ENCODE measurements around the gene CPNE6.
"Not testable (repeated sequence)": the region's sequence is repeated elsewhere in the genome, so short reads cannot be mapped to it uniquely, and the experiment has no call there.

Gene CPNE6

DNA sequence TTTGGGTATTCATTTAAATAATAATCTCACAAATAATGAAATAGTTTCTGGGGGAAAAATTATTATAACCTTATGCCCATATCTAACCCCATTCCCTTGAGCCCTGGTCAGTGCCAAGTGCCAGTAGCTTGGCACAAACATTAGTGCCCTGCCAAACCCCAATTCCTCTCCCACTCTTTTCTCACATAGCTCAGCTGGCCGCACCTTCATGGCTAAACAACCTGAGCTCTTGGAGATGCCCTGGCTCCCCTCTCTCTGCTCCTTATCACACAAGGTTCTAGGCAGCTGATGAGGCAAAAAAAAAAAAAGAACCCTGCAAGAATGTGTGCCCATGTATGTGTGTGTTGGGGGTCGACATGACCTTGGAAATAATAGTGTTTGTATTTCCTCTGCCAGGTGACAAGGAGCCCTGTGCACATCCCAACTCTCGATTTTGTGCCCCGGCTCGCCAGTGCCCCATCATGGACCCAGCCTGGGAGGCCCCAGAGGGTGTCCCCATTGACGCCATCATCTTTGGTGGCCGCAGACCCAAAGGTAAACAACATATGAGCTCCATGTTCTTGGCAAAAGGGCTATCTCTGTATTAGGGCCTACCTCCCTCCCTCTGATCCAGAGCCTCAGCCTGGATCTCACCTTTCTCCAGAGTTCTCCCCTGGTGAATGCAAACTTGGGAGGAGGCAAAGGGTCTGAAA lies 31.1 kb downstream of the CPNE6 start:
- DNase-seq (ENCODE audit: low read depth in 1 of 2, low spot score in 1 of 2), result no peak

DNA sequence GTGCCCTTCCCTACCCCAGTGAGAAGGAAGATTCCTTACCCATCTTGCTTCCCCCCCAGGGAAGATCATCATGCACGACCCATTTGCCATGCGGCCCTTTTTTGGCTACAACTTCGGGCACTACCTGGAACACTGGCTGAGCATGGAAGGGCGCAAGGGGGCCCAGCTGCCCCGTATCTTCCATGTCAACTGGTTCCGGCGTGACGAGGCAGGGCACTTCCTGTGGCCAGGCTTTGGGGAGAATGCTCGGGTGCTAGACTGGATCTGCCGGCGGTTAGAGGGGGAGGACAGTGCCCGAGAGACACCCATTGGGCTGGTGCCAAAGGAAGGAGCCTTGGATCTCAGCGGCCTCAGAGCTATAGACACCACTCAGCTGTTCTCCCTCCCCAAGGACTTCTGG lies 32.1 kb downstream of the CPNE6 start:
- DNase-seq (ENCODE audit: low read depth in 1 of 2, low spot score in 1 of 2), result no peak

DNA sequence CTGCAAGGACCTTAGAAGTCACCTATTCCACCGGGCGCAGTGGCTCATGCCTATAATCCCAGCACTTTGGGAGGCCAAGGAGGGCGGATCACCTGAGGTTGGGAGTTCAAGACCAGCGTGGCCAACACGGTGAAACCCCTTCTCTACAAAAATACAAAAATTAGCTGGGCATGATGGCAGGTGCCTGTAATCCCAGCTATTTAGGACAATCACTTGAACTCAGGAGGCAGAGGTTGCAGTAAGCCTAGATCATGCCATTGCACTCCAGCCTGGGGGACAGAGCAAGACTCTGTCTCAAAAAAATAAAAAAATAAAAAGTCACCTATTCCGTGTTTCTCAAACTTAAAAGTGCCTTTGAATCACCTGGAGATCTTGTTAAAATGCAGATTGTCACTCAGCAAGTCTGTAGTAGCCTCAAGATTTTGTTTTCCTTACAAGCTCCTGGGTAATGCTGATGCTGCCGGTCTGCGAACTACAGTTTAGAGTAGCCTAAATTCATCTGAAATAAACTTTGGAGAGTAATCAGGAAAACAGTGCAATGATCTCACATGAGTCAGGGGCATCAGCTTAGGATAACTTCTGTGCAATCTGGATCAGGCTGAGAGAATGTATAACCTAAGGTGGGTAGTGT lies 34.4 kb downstream of the CPNE6 start:
- not testable (repeated sequence) for DNase-seq (ENCODE audit: low read depth in 1 of 2, low spot score in 1 of 2)

DNA sequence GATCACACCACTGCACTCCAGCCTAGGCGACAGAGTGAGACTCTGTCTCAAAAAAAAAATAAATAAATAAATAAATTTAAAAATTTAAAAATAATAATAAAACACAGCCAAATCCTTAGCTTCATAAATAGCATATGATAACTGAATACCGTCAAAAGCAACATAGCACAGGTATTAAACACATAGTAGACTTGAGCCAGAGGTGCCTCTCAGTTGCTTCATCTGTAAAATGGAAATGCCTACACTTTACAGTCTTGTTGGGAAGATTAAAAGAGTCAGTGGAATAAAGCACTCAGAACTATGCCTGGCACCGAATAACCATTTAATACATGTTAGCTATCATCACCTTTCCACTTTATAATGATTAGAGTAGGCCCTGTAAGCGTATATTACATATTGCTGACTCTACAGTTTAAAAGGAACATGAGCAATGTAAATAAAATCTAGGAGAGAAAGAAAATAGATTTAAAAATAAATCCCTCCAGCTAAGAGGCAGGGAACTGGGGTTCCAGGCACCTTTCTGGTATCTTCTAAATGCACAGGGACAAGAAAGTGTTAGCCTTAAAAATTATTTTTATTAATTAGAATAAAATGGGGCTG lies 35.4 kb downstream of the CPNE6 start:
- no peak for DNase-seq (ENCODE audit: low read depth in 1 of 2, low spot score in 1 of 2)

DNA sequence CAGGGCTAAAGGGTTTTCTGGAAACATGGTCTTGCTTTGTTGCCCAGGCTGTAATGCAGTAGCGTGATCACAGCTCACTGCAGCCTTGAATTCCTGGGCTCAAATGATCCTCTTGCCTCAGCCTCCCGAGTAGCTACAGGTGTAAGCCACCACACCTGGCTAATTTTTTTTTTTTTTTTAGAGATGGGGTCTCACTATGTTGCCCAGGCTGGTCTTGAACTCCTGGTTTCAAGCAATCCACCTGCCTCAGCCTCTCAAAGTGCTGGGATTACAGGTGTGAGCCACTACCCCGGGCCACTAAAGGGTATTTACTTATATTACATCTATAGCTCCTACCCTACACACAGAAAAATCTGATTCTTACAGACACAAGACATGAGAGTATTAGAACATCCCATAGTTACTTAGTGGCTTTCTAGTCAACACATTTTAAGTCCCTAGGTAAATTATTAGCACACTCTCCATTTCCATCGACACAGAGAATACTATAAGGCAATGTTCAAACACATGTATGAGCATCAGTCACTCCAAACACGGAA lies 37.0 kb downstream of the CPNE6 start:
- no peak for DNase-seq (ENCODE audit: low read depth in 1 of 2, low spot score in 1 of 2)

DNA sequence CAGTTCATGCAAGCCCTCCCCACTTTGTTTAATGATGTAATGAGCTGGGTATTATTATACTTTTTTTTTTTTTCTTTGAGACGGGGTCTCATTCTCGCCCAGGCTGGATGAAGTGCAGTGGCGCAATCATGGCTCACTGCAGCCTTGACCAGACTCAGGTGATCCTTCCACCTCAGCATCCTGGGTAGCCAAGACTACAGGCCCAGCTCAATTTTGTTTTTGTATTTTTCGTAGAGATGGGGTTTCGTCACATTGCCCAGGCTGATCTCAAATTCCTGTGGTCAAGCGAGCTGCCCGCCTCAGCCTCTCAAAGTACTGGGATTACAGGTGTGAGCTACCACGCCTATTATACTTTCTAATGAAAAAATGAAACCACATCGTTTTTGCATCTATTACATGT lies 38.7 kb downstream of the CPNE6 start:
- DNase-seq (ENCODE audit: low read depth in 1 of 2, low spot score in 1 of 2), result no peak

DNA sequence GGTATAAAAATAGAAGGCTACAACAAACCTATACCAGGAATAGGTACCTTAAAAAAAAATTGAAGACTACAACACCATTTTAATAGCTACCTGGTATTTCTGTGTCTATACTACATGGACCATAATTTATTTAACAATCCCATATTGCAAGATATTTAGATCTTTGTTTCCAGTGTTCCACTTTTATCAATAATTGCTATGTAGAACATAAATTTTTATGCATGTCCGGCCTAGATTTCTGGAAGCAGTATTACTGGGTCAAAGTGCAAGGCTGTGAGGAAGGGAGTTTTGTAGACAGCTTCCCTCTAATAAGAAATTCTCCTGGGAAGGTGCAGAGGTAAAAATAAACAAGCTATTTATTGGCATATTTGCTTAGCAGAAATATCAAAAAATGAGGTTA lies 39.2 kb downstream of the CPNE6 start:
- DNase-seq (ENCODE audit: low read depth in 1 of 2, low spot score in 1 of 2), result no peak

DNA sequence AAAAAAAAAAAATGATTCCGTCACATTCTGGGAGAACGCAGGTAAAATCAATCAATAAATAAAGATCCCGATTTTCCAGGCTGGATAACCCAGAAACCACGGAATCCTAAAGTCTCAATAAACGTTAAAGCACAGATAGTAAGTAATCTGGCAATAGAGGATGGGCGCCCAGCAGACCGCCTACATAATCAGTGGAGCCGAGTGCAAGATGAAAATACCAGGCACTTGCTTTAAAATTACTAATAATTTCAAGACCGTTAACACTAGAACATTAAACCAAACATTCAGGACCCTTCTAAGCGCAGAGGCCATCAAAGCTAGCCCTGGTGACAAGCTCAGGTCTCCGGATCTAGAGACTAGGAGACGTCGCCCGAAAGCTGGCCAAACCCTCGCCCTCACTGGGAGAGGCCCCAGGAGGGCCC lies 42.0 kb downstream of the CPNE6 start:
- DNase-seq (ENCODE audit: low read depth in 1 of 2, low spot score in 1 of 2), result no peak

DNA sequence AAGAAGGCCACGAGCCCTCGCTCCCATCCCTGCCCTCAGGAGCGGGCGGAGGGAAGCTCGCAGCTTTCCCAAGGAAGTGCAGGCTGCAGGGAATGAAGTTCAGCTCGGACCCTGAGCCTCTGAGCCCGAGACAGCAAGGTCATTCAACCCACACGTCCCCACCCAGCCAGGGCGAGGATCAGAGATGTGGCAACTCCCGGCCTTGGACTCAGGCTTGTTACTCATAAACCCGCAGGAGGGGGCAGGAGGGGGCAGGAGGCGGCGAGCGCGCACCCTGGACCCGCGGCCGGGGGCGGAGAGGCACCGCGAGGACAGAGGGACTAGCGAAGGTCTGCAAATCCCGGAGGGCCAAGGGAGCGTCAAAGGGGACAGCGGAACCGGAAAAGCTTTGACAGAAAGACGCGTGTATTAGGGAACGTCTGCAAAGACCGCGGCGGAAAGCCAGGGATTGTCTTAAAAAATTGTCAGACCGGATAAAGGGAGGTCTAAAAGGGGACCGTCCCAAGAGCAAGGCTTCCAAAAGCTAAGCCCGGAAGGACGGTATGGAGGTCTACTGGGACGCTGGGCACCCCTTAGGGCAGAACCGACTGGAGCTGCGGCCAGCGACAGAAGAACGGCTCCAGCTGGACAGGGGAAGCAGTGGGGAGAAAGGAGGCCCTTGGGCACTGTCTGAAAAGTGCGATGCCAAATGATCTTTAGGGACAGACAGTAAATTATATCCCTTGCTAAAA lies 42.6 kb downstream of the CPNE6 start:
- peak; percentile 46 to 55 for DNase-seq (ENCODE audit: low read depth in 1 of 2, low spot score in 1 of 2)

DNA sequence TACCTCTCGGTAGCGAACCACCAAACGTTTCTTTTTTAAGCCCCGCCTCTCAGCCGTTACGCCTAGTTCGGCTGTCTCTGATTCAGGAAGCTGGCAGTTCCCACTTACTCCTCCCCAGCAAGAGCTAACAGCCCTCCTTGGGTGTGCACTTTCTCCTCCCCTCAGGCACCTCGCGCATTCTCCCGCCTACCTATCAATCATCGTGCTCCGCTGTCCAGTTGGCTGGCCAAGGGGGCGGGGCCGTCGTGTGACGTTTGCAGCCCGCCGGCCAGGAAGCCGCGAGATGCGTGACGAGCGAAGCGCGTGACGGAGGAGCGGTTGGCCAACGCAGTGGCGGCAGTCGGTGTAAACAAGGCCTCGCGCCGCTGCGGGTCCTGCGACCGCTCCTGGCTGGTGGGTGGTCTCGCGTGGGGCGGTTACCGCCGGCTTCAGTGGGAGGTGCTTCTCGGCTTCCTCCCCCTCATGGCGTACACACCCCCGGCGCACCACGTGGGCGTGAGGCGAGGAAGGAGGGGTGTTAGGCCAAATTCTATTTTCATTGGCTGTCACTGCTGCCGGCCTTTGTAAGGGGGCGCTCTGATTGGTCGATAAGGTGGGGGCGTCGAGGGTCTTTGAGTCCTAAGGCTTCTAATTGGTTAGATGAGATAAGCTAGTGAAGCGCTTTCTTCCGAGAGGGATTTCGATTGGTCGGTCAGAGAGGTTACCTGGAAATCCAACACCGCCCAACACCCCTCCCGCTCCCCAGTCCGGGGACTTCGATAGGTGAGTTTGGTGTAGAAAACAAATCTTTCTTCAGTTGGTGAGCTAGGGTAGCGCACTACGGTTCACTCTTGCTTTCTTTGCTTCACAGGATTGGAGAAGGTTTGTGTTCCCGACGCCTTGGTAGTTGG lies 43.4 kb downstream of the CPNE6 start, which contains the start of the genes DCAF11 and NRL:
DCAF11 (plus strand) TSS at position 246 of the 890 bp plus-strand sequence. CDS start 818 bp downstream, outside the sequence.
NRL (minus strand) TSS at position 418 of the 890 bp plus-strand sequence. CDS start 32,101 bp downstream, outside the sequence.
- peak; percentile 95 to 96 for DNase-seq (ENCODE audit: low read depth in 1 of 2, low spot score in 1 of 2)

DNA sequence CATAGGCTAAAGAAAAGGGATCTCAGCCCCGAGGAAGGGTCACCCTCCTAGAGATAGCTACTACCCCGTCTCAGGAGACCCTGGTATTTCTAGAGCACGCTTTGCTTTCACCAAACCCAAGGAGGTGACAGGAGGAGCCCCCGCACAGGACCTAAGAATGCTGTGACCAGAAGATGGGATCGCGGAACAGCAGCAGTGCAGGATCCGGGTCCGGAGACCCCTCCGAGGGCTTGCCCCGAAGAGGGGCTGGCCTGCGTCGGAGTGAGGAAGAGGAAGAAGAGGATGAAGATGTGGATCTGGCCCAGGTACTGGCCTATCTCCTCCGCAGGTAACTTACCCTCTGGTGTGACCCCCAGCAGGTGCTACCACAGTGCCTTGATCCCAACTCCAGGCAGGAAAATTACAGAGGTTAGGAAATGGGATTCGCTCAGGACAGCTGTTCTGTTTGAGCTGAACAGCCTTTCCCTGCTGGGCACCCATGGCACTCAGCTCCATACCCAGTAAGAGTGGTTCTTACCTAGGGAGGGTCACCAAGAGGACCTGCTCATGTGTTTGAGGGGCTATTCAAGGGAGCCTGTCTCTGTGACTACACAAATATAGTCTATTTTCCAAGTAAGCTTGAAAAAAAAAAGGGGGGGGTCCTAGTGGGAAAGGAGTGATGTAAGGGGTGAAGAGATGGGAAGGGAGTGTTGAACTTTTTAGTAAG lies 44.2 kb downstream of the CPNE6 start:
- DNase-seq (ENCODE audit: low read depth in 1 of 2, low spot score in 1 of 2), result no peak

DNA sequence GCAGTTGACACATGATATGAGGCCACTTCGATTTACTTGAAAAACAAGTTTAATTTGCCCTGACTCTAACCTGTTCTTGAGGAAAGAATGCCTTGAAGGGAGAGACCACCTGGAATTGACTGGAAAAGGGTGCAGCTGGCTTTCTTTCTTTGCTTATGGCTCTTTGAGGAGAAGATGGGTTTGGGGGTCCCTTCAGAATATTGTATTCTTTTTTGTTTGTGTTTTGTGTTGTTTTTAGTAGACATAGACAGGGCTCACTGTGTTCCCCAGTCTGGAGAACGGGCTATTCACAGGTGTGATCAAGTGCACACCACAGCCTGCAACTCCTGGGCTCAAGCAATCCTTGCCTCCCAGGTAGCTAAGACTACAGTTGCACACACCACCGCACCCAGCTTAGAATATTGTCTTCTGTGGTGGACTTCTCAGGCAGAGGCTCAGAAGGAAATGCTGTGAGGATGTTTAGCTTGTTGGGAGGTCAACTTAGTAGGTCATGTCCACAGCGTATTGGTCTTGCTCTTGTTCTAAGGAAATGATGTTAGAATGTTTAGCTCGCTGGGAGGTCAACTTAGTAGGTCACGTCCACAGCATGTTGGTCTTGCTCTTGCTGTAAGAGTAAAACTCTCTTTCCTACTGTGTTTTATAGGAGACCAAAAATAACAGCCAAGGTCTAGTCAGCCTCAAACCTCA lies 44.9 kb downstream of the CPNE6 start:
- DNase-seq (ENCODE audit: low read depth in 1 of 2, low spot score in 1 of 2), result no peak

DNA sequence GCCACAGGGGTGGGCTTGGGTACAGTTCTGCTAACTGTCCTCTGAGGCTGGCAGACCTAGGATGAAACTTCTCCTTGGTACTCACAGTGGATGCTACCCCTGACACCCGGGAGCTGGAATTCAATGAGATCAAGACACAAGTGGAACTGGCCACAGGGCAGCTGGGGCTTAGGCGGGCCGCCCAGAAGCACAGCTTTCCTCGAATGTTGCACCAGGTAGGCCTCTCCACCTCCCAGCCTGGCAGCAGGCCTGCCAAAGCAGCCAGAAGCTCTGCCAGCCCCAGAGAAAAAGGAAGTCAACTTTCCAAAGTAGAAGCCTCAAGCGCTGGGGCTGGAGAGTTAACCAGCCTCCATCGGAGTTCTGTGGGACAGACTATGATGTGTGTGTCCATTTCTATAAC lies 45.8 kb downstream of the CPNE6 start:
- no peak for DNase-seq (ENCODE audit: low read depth in 1 of 2, low spot score in 1 of 2)

DNA sequence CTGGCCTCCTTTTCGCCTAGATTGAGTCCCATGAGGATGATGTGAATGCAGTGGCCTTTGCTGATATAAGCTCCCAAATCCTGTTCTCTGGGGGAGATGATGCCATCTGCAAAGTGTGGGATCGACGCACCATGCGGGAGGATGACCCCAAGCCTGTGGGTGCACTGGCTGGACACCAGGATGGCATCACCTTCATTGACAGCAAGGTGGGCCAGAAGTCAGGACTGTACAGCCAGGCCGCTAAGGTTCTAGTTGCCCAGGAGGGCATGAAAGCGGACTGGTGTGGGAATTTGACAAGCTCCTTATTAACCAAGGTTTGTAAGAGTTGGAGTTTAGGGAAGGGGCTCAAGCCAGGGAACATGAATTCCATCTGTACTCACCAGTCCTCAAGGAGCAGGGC lies 48.3 kb downstream of the CPNE6 start:
- no peak for DNase-seq (ENCODE audit: low read depth in 1 of 2, low spot score in 1 of 2)

DNA sequence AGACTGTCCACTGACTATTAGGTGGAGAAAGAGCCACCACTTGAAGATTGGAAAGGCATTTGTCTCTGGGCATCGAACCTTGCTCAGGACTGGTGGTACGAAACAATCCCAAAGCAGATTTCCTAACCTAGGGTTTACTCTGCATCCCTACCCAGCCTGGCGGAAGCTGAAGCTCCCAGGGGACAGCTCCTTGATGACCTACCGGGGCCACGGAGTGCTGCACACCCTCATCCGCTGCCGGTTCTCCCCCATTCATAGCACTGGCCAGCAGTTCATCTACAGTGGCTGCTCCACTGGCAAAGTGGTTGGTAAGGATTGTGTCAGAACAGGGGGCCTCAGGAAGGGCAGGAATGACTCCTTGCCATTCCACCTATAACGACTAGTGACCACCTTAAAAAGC lies 49.8 kb downstream of the CPNE6 start:
- DNase-seq (ENCODE audit: low read depth in 1 of 2, low spot score in 1 of 2), result no peak

DNA sequence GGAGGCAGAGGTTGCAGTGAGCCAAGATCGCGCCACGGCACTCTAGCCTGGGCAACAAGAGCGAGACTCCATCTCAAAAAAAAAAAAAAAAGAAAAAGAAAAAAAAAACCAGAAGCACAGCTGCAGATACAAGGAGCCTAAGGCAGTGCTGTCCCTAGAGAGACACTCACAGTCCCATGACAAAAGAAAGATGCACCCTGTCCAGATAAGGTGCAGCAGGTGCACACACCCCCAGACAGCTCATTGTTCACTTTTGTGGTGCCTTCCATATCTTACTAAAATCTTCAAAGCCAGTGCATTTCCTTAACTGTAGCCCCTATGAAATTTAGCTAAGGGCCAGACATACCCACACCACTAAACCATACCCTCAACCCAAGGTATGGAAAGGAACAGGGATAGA lies 51.1 kb downstream of the CPNE6 start:
- DNase-seq (ENCODE audit: low read depth in 1 of 2, low spot score in 1 of 2), result no peak

DNA sequence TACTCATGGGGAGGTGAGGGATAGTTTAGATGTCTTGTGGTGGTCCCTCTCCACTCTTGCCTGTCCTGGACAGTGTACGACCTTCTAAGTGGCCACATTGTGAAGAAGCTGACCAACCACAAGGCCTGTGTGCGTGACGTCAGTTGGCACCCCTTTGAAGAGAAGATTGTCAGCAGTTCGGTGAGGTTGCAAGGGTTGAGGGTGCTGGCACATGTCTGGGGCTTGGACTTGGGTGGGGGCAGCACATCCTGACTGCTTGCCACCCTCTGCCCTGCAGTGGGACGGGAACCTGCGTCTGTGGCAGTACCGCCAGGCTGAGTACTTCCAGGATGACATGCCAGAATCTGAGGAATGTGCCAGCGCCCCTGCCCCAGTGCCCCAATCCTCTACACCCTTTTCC lies 51.5 kb downstream of the CPNE6 start:
- no peak for DNase-seq (ENCODE audit: low read depth in 1 of 2, low spot score in 1 of 2)

DNA sequence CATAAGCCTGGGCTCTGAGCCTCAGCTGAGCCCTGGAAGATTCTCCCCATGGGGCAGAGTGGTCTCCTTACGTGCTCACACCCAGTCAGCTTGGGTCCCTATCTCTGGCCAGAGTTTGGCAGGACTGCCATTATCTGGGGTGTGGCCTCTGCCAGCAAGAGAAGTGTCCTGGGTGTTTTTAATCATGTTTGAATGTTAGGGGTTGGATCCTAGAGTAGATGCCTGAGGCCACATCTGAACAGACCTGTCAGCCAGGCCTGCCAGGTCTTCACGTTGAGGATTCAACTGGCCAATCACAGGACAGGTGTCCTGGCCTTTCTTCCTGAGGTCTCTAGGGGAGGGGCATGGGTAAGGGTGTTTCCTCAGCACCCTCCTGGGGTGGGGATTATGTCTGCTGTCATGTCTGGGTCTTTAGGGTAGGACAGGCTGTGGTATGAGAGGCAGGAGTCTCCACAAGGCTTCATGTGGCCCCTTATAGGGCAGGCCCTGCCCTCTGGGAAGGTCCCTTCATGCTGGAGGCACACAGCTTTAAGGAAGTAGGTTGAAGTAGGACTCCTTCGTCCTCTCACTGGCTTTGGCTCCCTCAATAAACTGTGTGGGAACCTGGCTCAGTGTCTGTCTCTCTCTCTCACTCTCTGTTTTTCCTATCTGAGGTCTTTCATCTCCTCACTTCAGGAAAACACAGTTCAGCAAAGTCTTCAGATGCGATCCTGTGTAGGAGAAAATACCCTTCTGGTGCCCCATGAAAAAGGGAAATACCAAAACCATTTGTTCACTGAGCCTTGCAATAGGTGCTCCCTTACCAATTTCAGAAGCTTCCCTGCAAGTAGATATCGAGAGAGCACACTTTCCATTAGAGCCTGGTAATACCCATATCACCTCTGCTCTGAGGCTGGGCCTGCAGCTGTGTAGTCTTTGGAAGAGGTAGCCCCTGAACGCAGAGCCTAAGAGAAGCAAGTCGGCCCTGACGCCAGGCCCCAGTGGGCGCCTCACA lies 52.4 kb downstream of the CPNE6 start:
- DNase-seq (ENCODE audit: low read depth in 1 of 2, low spot score in 1 of 2), result no peak

Data from stimulated activated CD4-positive, alpha-beta T cell treated with anti-CD3 and anti-CD28 coated beads, Interleukin-15, amount 100 ng/mL, for 1 hour (primary cell).